BJ (cell line): ENCODE results near the gene SLC22A1. TPM values are rescaled to one million over a fixed set of nuclear protein-coding genes. Genes with fewer than 3 reads are reported as not detected.
"Not testable (repeated sequence)": the region's sequence is repeated elsewhere in the genome, so short reads cannot be mapped to it uniquely, and the experiment has no call there.

Experiments used
- CTCF ChIA-PET: fragments of 350-600 bp; formaldehyde crosslinking; extraction: SDS; loops from one replicate; lab custom pipeline; 2021; ENCODE audit warnings: antibody characterized with exemption, inconsistent platforms; lab: Yijun Ruan, JAX
- POLR2A ChIA-PET: fragments of 300-600 bp; sonication (Branson Sonifier 250); formaldehyde crosslinking; extraction: SDS; loops from one replicate; lab custom pipeline; 2021; ENCODE audit warnings: antibody characterized with exemption; lab: Charles Lee
- DNase-seq: peaks from one replicate; pipeline ENCODE4 v3.0.0-alpha.2; 2011; ENCODE audit warnings: low read depth
- H3K27me3 ChIP-seq: 2 replicates; pipeline ENCODE4 v1.6.0; 2011; ENCODE audit warnings: low read length; ENCODE audit not compliant: control insufficient read depth, insufficient read depth
- H3K36me3 ChIP-seq: 2 replicates; pipeline ENCODE4 v1.5.1; 2011; ENCODE audit warnings: low read length; ENCODE audit not compliant: control insufficient read depth, insufficient read depth
- H3K4me3 ChIP-seq: 2 replicates; pipeline ENCODE4 v1.5.1; 2011; ENCODE audit warnings: low read depth, mild to moderate bottlenecking, control low read depth, low read length
- polyA plus RNA-seq: library from polyadenylated mRNA; depleted of rRNA; stranded (reverse); fragments of >200 nt; gene quantifications from 2 replicates; pipeline ENCODE4 v1.2.3, GENCODE V29; 2011
- TF ChIP-seq, protein P1 (sequence below): IDR thresholded peaks from 2 replicates; pipeline ENCODE4 v1.5.1; 2011; ENCODE audit warnings: low read depth, mild to moderate bottlenecking, control low read depth, inconsistent platforms, low read length, moderate library complexity; ENCODE audit not compliant: insufficient read depth

The SLC22A1 gene
- polyA plus RNA-seq, 1 experiment = 0.11 TPM

DNA sequence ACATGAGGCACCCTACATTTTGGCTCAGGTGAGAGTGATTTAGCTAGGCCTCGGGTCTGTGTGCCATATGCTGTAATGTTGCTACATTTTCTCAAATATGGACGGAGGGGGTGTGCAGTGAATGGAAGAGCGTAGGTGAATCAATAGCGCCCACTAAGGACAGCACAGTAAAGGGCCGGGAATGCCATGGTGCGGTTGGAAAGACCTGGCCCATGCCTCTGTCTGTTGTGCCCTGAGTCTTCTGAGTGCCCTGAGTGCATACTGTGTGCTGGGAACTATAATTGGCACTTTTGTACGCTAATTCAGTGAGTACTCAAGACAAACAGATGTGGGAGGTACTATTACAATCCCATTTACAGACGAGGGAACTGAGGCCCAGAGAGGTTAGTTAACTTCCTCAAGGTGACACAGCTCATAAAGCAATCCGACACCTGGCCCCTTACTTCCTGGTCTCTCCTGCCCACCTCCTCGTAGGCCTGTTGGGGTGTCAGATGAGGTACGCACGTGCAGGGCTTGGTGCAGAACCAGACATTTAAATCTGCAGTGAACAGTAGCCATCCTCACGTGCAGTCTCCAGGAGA lies 17.3 kb downstream of the SLC22A1 start:
- CTCF ChIA-PET = interaction anchor here (1.0 to 6.9 kb wide), 13 partner anchors 8 to 325 kb away, joined by 3 to 75 read pairs (median 5); no protein-coding TSS in a partner anchor
- H3K36me3 ChIP-seq = no peaks in the 10 kb centered on the region
- TF ChIP-seq, protein P1, sequence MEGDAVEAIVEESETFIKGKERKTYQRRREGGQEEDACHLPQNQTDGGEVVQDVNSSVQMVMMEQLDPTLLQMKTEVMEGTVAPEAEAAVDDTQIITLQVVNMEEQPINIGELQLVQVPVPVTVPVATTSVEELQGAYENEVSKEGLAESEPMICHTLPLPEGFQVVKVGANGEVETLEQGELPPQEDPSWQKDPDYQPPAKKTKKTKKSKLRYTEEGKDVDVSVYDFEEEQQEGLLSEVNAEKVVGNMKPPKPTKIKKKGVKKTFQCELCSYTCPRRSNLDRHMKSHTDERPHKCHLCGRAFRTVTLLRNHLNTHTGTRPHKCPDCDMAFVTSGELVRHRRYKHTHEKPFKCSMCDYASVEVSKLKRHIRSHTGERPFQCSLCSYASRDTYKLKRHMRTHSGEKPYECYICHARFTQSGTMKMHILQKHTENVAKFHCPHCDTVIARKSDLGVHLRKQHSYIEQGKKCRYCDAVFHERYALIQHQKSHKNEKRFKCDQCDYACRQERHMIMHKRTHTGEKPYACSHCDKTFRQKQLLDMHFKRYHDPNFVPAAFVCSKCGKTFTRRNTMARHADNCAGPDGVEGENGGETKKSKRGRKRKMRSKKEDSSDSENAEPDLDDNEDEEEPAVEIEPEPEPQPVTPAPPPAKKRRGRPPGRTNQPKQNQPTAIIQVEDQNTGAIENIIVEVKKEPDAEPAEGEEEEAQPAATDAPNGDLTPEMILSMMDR = no peak
- DNase-seq = no peak
- POLR2A ChIA-PET = no interaction called here
- no peak overlapping the region for H3K4me3 ChIP-seq
- H3K27me3 ChIP-seq = no peaks in the 10 kb centered on the region

DNA sequence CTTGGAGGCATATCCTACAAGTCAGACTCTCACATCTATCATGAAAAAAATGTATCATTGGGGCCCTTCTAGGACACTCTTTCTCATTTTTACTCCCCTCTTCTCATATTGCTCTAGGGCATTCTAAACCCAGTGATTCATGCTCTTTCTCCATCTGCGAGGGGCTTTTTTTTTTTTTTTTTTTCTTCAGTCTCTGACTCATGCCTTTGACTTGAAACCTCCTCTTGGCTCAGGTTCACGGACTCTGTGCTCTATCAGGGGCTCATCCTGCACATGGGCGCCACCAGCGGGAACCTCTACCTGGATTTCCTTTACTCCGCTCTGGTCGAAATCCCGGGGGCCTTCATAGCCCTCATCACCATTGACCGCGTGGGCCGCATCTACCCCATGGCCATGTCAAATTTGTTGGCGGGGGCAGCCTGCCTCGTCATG lies 17.8 kb downstream of the SLC22A1 start:
- Histone ChIP-seq H3K36me3 (no peaks in the 10 kb centered on the region), H3K27me3 (no peaks in the 10 kb centered on the region), H3K4me3 (no peak overlapping the region)
- CTCF ChIA-PET = interaction anchor here (2.6 to 6.9 kb wide), 3 partner anchors 21 to 324 kb away, joined by 16 to 75 read pairs (median 18); no protein-coding TSS in a partner anchor
- TF ChIP-seq, protein P1 = no peak
- peak; percentile 83 for DNase-seq
- POLR2A ChIA-PET = no interaction called here

DNA sequence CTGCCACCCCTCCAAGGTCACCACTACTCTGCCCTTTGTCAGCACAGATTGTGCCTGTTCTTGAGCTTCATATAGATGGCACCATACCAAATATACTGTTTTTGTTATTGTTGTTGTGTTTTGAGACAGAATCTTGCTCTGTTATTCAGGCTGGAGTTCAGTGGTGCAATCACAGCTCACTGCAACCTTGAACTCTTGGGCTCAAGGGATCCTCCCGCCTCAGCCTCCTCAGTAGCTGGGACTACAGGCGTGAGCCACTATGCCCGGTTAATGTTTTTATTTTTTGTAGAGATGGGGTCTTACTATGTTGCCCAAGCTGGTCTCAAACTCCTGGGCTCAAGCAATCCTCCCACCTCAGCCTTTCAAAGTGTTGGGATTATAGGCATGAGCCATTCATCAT lies 18.9 kb downstream of the SLC22A1 start:
- H3K4me3 ChIP-seq, POLR2A ChIA-PET, H3K27me3 ChIP-seq: not testable (repeated sequence)

DNA sequence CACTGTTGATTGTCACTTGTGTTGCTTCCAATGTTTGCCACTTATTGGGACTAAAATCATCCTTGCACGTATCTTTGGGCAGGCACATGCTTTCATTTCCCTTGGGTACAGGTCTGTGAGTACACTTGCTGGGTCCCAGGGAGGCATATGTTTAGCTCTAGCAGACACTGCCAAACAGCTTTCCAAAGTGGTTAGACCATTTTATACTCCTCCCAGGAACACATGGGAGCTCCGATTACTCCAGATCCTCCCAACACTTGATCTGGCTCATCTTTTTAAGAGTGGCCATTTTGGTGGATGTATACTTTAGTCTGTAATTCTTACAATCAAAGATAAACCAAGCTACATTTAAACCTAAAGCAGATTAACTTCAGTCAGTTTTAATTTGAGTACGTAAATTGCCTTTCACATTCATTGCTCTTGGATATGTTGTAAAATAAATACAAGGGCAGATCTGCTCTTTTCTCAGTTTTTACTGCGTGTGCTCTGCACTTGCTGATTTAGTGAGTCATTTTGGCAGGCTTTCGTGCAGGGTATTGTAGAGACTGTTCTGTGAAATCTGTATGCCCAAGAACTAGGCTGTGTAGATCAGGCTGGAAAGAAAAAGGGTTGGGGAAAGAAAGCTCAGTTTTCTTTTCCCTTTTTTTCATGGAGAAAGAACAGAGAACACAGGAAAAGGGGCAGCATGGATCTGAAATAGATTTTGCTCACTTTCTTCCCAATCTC lies 19.5 kb downstream of the SLC22A1 start:
- Histone ChIP-seq H3K4me3 (no peak overlapping the region), H3K36me3 (no peaks in the 10 kb centered on the region), H3K27me3 (no peaks in the 10 kb centered on the region)
- POLR2A ChIA-PET = no interaction called here
- CTCF ChIA-PET = interaction anchor here (0.9 to 6.9 kb wide), 2 partner anchors 53 to 314 kb away, joined by 3 to 75 read pairs; no protein-coding TSS in a partner anchor
- TF ChIP-seq, protein P1 = no peak
- peak; percentile 57 for DNase-seq

More for the DNA sequence above, 18.9 kb downstream of the SLC22A1 start:
- not testable (repeated sequence) for DNase-seq, H3K36me3 ChIP-seq
- CTCF ChIA-PET = interaction anchor here (0.9 to 6.9 kb wide), 2 partner anchors 52 to 315 kb away, joined by 3 to 75 read pairs; no protein-coding TSS in a partner anchor

DNA sequence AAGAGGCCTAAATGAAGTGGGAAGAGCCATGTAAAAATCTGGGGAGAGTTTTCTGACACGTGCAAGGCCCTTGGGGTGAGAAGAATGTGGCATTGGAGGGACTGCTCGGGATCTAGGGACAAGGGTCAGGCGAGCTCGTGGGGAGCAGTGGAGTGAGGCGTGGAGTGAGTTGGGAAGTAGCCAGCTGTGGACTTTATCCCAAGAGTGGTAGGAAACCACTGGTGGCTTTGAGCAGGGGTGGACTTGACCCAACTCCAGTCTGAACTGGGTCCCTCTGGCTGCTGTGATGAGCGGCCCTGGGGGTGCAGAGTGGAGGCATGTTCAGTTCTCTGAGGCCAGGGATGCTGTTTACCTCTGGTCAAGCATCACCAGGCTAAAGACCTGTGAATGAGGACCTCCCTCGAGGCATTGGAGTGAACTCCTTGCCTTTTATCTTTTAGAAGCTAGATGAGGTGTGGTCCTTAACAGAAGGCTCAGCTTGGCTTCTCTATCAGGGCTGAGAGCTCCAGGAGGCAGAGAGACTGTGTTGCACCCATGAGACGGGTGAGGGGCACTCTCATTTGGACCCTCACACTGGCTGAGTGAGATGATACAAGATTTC lies 20.6 kb downstream of the SLC22A1 start:
- TF ChIP-seq, protein P1 = no peak
- Histone ChIP-seq H3K27me3 (no peaks in the 10 kb centered on the region), H3K36me3 (no peaks in the 10 kb centered on the region), H3K4me3 (no peak overlapping the region)
- no peak for DNase-seq
- CTCF ChIA-PET = interaction anchor here (0.7 to 6.9 kb wide), 3 partner anchors 12 to 313 kb away, joined by 4 to 75 read pairs (median 6); no protein-coding TSS in a partner anchor
- POLR2A ChIA-PET = interaction anchor here (0.6 kb wide), 1 partner anchor 978 kb away, joined by 3 read pairs; no protein-coding TSS in a partner anchor
